ENCODE measurements around the gene CSF2RB.

The CSF2RB gene

DNA sequence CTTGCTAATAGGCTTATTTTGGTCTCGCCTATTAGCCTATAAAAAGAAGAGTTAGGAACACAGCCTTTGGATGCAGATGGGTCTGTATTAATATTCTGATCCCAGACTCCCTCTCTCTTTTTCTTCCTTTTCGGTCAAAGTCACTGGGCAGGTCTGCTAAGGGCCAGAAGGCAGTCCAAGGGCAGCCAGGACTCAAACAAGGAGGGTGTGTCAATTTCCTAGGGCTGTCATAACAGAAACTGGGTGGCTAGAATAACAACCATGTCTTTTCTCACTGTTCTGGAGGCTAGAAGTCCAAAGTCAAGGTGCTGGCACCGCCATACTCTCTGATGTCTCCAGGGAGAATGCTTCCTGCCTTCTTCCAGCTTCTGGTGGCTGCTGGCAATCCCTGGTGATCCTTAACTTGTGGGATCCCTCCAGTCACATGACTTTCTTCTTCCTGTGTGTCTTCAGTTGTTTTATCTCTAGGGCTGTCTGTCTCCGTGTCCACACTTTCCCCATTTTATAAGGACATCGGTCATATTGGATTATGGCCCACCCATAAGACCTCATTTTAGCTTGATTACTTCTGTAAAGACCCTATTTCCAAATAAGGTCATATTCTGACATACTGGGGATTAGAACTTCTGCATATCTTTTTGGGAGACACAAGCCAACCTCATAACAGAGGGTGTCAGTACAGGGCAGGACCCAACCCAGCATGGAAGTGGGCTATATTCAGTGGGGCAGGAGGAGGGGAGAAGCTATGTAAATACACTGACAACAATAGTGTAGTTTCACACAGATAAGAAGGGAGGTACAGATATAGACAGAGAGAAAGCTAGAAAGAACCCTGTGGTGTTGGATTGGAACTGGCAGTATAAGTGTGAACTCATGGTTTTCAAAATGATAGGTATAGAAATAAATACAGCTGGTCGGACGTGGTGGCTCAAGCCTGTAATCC, 5.9 kb upstream of the CSF2RB start:
- TF ChIP-seq YY1 (IDR thresholded peaks at IDR 0.05; ENCODE audit: low read depth) = no peak
- TF ChIP-seq EP300 (IDR thresholded peaks at IDR 0.05; ENCODE audit: borderline replicate concordance) = no peak
- TF ChIP-seq EGR1 (IDR thresholded peaks at IDR 0.05) = no peak
- no peak for TF ChIP-seq FOXM1 (IDR thresholded peaks at IDR 0.05; ENCODE audit: borderline replicate concordance, low read depth)
- TF ChIP-seq TCF12 (IDR thresholded peaks at IDR 0.05; ENCODE audit: low read depth) = no peak
- TF ChIP-seq, protein P1, sequence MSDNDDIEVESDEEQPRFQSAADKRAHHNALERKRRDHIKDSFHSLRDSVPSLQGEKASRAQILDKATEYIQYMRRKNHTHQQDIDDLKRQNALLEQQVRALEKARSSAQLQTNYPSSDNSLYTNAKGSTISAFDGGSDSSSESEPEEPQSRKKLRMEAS (IDR thresholded peaks at IDR 0.05) = no peak
- TF ChIP-seq TEAD4 (IDR thresholded peaks at IDR 0.05) = no peak
- TF ChIP-seq CREB1 (IDR thresholded peaks at IDR 0.05; ENCODE audit: low read depth) = no peak
- no peak for TF ChIP-seq TAF1 (IDR thresholded peaks at IDR 0.05; ENCODE audit: low read depth)
- no peak for TF ChIP-seq CEBPB (IDR thresholded peaks at IDR 0.05)
- TF ChIP-seq, protein P2, sequence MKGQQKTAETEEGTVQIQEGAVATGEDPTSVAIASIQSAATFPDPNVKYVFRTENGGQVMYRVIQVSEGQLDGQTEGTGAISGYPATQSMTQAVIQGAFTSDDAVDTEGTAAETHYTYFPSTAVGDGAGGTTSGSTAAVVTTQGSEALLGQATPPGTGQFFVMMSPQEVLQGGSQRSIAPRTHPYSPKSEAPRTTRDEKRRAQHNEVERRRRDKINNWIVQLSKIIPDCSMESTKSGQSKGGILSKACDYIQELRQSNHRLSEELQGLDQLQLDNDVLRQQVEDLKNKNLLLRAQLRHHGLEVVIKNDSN (IDR thresholded peaks at IDR 0.05) = no peak
- TF ChIP-seq RAD21 (IDR thresholded peaks at IDR 0.05; ENCODE audit: low read depth) = no peak

DNA sequence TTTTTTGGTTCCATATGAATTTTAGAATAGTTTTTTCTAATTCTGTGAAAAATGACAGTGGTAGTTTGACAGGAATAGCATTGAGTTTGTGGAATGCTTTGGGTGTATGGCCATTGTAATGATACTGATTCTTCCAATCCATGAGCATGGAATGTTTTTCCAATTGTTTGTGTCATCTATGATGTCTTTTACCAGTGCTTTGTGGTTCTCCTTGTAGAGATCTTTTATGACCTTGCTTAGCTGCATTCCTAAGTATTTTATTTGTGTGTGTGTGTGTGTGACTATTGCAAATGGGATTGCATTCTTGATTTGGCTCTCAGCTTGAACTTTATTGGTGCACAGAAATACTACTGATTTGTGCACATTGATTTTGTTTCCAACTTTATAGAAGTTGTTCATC, 3.0 kb upstream of the CSF2RB start:
- TF ChIP-seq CEBPB (IDR thresholded peaks at IDR 0.05) = no peak
- TF ChIP-seq, protein P2 (IDR thresholded peaks at IDR 0.05) = no peak
- no peak for TF ChIP-seq CREB1 (IDR thresholded peaks at IDR 0.05; ENCODE audit: low read depth)
- TF ChIP-seq EGR1 (IDR thresholded peaks at IDR 0.05) = no peak
- TF ChIP-seq, protein P3, sequence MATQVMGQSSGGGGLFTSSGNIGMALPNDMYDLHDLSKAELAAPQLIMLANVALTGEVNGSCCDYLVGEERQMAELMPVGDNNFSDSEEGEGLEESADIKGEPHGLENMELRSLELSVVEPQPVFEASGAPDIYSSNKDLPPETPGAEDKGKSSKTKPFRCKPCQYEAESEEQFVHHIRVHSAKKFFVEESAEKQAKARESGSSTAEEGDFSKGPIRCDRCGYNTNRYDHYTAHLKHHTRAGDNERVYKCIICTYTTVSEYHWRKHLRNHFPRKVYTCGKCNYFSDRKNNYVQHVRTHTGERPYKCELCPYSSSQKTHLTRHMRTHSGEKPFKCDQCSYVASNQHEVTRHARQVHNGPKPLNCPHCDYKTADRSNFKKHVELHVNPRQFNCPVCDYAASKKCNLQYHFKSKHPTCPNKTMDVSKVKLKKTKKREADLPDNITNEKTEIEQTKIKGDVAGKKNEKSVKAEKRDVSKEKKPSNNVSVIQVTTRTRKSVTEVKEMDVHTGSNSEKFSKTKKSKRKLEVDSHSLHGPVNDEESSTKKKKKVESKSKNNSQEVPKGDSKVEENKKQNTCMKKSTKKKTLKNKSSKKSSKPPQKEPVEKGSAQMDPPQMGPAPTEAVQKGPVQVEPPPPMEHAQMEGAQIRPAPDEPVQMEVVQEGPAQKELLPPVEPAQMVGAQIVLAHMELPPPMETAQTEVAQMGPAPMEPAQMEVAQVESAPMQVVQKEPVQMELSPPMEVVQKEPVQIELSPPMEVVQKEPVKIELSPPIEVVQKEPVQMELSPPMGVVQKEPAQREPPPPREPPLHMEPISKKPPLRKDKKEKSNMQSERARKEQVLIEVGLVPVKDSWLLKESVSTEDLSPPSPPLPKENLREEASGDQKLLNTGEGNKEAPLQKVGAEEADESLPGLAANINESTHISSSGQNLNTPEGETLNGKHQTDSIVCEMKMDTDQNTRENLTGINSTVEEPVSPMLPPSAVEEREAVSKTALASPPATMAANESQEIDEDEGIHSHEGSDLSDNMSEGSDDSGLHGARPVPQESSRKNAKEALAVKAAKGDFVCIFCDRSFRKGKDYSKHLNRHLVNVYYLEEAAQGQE (IDR thresholded peaks at IDR 0.05; ENCODE audit: low read depth) = no peak
- TF ChIP-seq RAD21 (IDR thresholded peaks at IDR 0.05; ENCODE audit: low read depth) = no peak
- no peak for TF ChIP-seq TEAD4 (IDR thresholded peaks at IDR 0.05)
- TF ChIP-seq EP300 (IDR thresholded peaks at IDR 0.05; ENCODE audit: borderline replicate concordance) = no peak
- no peak for TF ChIP-seq TAF1 (IDR thresholded peaks at IDR 0.05; ENCODE audit: low read depth)
- TF ChIP-seq, protein P1 (IDR thresholded peaks at IDR 0.05) = no peak
- TF ChIP-seq ZBTB7A (IDR thresholded peaks at IDR 0.05; ENCODE audit: low read depth) = no peak
- no peak for TF ChIP-seq NFIC (IDR thresholded peaks at IDR 0.05)
- TF ChIP-seq TCF12 (IDR thresholded peaks at IDR 0.05; ENCODE audit: low read depth) = no peak
- no peak for TF ChIP-seq YY1 (IDR thresholded peaks at IDR 0.05; ENCODE audit: low read depth)
- TF ChIP-seq FOXM1 (IDR thresholded peaks at IDR 0.05; ENCODE audit: borderline replicate concordance, low read depth) = no peak

DNA sequence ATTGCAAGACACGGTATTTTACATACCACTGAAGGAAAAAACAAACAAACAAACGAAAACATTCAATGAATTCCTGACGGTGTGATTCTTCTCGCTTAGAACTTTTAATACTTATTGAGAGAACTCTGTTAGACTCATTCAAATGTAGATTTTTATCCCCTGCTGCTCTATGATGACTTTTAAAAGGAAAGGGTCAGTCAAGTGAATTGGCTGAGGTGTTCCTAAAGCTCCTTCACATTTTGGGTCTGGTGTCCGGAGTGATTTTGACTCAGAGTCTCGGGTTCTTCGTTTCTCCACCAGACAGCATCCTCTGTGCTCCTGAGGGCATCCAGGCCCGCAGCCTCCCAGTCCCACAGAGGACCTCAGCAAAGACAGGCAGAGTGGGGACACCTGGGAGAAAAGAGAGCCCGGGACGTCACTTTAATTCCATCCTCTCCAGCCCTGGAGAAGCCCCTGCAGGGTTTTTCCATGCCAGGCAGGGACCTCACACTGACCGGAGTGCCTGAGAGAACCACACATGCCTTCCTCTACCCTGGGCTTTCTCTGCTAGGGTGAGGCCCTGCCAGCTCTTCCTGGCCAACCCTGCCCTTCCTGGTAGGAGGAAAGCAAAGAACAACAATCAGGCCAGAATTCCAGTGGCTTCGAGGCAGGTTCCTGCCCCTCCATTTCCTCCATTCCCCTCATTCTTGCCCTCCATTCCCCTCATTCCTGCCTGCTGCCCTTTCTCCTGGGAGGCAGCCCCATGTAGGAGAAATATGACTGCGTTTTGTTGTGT, 1.4 kb upstream of the CSF2RB start:
- no peak for TF ChIP-seq CEBPB (IDR thresholded peaks at IDR 0.05)
- TF ChIP-seq TAF1 (IDR thresholded peaks at IDR 0.05; ENCODE audit: low read depth) = no peak
- TF ChIP-seq, protein P3 (IDR thresholded peaks at IDR 0.05; ENCODE audit: low read depth) = no peak
- TF ChIP-seq TEAD4 (IDR thresholded peaks at IDR 0.05) = no peak
- TF ChIP-seq YY1 (IDR thresholded peaks at IDR 0.05; ENCODE audit: low read depth) = no peak
- TF ChIP-seq EP300 (IDR thresholded peaks at IDR 0.05; ENCODE audit: borderline replicate concordance) = no peak
- TF ChIP-seq CREB1 (IDR thresholded peaks at IDR 0.05; ENCODE audit: low read depth) = no peak
- no peak for TF ChIP-seq ZBTB7A (IDR thresholded peaks at IDR 0.05; ENCODE audit: low read depth)
- TF ChIP-seq RAD21 (IDR thresholded peaks at IDR 0.05; ENCODE audit: low read depth) = no peak
- no peak for TF ChIP-seq TCF12 (IDR thresholded peaks at IDR 0.05; ENCODE audit: low read depth)
- TF ChIP-seq, protein P1 (IDR thresholded peaks at IDR 0.05) = no peak
- TF ChIP-seq EGR1 (IDR thresholded peaks at IDR 0.05) = no peak
- no peak for TF ChIP-seq NFIC (IDR thresholded peaks at IDR 0.05)
- no peak for TF ChIP-seq FOXM1 (IDR thresholded peaks at IDR 0.05; ENCODE audit: borderline replicate concordance, low read depth)
- TF ChIP-seq, protein P2 (IDR thresholded peaks at IDR 0.05) = no peak
